ENCODE measurements around the gene SRGAP2B.
"Not testable (repeated sequence)": the region's sequence is repeated elsewhere in the genome, so short reads cannot be mapped to it uniquely, and the experiment has no call there.

SRGAP2B gene

DNA sequence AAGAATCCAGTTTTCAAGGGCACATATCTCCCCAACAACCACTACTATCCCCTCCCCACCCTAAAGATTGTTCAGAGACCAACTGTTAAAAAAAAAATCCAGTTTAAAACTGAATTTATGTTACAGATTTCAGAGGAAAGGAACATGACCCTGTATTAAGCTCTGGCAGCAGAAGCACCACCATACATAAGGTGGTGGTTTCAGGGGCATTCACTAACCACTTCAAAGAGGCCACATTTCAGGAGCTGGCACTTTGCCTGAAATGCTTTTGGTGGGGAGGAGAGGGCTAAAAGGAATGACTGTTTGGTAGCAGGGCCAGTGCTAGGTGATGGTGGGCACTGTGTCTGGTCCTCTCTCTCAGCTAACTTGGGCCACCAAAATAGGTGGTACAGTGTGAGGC lies 176.0 kb downstream of the SRGAP2B start:
- FAIRE-seq: not testable (repeated sequence)

DNA sequence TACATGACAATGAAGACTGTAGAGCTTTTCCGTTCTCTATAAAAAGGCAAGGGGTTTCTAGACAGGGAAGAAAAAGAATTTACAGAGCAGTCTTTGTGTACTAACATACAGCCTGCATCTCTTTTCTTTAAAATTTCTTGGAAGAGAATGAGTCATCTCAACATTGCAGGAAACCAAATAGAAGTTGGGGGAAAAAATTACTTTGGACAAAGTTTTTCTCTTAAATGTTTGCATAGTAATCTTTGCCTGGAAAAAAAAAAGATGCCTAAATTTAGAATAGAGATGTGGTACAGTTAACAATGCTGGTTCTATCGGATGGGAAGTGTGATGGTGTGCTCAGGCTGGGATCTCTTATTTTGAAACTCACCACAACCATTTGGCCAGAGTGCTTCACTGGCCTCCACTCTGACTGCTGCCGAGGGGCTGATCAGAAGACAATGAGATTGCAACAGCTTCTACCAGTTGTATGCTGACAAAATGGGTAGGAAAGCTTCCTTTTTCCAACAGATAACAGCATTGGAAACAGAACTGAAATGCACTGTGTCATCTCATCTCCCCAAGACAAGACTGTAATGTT lies 177.0 kb downstream of the SRGAP2B start:
- not testable (repeated sequence) for FAIRE-seq; DNase-seq (ENCODE audit: insufficient read length, low spot score)

More for the DNA sequence above, 176.0 kb downstream of the SRGAP2B start:
- DNase-seq (ENCODE audit: insufficient read length, low spot score): not testable (repeated sequence)

DNA sequence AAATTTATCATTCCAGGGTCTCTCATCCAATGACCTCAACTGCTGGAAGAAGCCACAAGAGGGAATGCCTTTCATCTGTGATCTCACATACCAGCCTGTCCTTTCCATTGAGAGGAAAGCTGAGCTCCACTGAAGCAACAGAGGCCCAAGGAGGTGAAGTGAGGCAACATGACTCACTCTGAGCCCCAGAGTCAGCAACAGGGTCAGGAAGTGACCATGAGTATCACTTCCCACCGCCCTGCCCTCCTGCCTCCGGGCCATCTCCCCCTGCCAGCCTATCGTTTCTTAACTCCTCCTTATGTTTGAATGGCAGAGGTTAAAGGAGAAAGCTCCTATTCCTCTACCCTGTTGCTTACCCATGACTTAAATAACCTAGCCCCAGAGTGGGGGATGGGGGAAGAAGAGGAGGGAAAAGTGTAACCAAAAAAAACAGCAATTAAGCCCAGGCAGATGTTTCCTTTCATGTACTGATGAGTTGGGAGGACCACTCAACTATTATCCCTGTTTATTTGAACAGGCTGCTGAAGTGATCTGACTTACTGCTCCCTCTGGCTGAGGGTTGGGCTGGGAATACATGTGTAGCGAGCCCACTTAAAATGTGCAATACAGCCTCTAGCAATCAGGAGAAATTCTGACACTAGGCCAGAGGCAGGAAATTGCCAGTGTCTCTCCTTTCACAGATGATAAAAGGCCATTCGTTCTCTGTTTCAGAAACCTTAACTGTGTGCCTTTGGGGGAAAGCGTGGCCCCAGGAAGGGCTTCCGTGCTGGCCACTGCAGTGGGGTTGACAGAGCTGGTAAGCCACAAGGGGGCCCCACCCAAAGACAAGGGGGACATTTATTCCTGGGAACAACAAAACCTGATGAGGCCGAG lies 177.7 kb downstream of the SRGAP2B start:
- not testable (repeated sequence) for DNase-seq (ENCODE audit: insufficient read length, low spot score); FAIRE-seq

DNA sequence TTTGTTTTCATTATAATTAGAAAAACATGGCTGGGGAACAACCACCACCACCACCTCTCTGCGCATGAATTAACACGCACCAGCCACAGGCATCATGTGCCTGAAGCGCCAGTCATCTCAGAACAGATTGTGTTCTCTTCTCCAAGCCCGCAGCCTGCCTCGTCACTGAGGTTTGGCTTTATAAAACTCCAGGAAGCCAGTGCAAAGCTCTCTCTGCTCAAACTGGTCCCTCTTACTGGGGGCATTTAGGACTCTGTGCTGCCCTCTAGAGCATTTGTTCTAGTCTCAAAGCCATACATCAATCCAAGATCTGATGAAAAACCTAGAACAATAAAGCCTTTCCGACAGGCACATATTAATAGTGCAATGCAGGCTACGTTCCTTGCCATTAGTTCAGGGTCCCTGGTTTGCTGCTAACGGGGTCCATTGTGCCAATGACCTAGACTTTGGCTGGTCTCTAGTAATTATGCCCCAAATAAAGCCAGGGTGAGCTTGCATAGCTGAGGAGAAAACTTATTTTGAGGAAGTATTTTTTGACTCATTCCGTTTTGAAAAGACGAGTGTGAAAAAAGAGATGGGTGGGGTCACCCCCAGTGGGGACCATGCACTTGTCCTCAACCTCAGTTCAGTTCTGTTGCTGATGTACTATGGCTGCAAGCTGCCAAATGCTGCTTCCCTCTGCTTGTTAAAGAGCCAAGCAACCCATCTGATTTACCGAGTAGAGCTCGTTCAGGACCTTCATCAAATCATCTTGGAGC lies 181.0 kb downstream of the SRGAP2B start:
- not testable (repeated sequence) for DNase-seq (ENCODE audit: insufficient read length, low spot score); FAIRE-seq

DNA sequence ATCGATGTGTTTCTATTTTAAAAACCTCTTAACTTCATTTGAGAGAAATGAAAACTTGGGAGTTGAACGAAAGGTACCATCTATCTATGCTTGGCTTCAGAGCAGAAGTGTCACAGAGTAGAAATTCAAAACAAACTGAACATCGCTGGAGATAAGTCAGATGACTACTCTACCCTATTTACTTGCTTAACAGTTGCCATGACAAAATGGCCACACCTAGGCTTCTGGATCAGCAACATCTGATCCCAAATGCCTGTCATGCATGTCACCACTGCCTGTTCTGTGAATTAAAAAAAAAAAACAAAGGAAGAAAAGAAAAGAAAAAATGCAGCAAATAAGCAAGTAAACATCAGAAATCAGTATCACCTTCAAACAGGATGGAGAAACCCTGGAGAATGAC lies 181.7 kb downstream of the SRGAP2B start:
- not testable (repeated sequence) for DNase-seq (ENCODE audit: insufficient read length, low spot score); FAIRE-seq

DNA sequence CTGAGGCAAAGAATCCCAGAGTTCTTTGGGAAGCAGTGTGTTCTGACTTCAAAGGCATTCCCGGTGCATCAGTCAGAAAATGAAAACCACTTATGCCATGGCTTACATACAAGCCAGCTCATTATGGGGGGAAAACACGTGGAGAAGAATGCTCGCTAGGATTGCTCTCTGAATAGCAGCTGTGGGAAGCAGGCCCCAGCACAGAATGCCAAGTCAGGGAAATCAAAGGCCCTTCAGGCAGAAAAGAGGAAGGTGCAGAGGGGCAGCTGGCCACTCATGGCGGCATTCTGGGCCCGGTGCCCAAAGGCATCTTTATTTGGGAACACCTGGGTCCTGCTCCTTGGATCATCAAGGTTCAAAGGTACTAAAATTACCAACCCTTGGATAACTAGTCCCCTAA lies 184.4 kb downstream of the SRGAP2B start:
- DNase-seq (ENCODE audit: insufficient read length, low spot score); FAIRE-seq: not testable (repeated sequence)

DNA sequence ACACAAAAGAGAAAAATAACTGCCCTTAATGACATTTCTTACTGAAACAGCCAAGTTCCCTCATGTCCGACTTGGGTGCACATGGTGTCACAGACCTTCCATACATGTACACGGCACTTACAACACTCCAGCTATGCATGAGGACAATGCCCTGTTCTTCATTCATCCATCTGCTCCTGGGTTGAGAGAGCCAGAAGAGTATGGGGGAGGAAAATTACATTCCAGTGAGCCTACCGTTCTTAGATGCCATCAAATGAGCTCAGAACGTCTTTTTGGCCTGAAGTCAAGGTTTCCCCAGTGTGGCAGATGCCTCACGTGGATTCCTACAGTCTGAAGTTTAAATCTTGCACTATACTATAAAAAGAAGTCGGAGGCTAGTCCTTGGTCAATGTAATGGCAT lies 194.3 kb downstream of the SRGAP2B start:
- DNase-seq (ENCODE audit: insufficient read length, low spot score); FAIRE-seq: not testable (repeated sequence)

DNA sequence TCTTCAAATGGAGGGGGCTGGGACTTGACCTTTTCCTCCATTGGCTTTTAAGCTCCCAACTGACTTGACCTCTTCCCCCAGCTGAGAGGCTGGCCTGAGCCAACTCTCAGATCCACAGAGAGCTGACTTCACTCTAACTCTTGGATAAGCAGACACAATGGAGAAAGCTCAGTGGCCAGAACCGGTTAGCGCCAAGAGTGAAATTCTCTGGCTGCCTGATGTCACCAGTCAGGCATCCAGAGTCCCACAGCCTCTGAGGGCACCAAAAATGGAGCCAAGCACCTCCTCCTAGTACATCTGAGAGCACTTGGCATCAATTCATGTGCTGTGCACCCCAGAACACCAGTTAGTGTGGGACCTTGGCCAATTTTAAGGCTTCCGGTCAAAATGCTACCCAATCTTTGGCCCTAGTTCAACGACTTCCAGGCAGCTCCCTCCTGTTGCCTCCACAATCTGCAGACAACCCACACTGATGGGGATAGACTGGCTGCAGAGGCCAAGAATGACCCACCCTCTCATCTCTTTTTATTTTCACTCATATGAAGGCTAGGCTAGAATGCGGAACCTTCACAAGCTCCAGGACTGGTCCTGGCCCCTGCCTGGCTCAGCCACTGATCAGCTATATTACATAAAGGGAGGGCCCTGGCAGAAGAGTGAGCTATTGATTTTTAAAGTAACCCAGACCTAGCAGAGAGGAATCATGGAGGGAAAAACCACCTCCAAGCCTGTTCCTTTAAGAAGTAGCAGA lies 200.5 kb downstream of the SRGAP2B start:
- not testable (repeated sequence) for DNase-seq (ENCODE audit: insufficient read length, low spot score); FAIRE-seq

DNA sequence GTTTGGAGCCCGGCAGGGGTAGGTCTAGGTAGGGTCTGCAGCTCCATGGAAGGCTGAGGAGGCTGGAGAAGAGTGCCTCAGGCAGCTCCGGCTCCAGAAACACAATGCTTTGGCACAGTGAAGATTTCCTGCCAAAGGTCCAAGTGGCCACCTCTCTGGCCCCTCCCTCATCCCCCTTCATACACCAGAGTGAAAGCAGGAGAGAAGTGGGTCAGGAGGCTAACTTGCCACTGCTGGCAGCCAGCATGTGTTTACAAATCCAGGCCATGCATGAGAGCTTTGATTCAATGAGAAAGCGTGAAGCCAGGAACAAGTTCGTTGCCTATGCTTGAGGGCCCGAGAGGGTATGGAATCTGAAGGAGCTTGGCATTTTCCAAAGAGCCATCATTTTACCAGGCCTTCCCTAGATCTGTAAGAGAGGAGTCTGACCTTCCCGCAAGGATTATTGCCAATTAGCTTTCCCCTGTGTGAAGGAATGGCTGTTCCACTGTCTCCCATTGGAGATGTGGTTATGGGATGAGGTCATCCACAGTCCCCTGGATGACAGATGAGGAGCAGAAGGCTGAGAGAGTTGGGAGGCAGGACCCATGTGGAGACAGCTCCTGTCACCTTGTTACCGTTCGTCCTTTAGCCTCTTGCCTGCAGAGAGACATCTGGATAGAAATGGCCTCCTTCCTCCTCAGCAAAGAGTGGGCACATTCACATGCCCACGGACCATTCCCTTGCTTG lies 201.3 kb downstream of the SRGAP2B start:
- not testable (repeated sequence) for DNase-seq (ENCODE audit: insufficient read length, low spot score); FAIRE-seq

DNA sequence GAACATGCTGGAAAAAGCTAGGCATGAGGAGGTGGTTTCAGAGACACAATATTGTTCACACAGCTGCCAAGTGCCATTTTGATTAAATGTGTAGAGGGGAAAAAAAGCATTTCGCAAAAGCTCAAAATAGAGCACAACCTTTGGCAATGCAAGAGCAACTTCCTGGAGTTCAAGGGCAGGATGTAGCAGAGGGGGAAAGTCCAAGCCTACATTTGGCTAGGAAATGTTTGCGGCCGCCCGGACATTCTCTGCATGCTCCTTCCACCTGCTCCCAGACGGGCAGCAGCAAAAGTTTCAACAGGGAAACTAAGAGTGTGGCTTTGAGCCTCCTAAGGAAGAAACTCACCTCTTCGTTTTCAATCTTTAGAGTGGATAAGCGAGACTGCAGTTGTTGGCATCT lies 202.1 kb downstream of the SRGAP2B start:
- not testable (repeated sequence) for DNase-seq (ENCODE audit: insufficient read length, low spot score); FAIRE-seq

DNA sequence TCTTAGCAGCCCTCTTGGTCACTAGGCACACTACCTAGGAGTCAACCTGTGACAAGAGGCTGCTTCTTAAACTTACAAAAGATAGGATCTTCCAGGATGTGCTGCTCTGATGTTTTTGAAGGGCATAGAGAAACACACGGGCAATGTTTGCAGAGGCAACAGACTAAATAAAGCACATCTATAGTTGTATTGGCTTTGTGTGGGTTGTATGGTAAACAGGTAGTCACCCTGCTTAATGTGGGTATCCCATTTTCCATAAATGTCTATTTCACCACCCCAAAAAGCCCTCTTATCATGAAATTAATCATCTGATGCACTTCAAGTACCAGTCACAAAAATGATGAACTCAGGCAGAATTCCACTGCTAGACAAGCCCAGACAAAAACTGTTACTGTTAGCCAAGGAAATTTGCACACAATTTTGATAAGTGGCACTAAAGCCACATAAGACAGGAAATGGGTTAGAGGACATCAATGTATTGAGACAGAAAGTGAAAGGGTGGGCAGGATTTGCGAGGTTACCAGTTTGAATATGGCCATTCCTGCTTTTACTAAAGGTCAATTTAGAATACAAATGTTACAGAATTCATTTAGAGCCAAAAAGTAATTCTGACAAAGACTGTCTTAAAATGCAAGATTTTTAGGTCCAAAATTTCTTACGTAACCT lies 205.5 kb downstream of the SRGAP2B start:
- FAIRE-seq: not testable (repeated sequence)

DNA sequence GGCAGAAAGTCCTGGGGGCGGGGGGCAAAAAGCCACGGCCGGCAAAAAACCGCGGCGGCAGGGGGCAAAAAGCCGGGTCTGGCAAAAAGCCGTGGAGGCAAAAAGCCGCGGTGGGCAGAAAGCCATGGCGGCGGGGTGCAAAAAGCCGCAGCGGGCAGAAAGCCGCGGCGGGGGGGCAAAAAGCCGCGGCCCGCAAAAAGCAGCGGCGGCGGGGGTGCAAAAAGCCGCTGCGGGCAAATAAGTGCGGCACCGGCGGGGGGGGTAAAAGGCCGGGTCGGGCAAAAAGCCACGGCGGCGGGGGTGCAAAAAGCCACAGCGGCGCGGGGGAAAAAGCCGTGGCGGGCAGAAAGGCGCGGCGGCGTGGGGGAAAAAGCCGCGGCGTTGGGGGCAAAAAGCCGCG lies 212.1 kb downstream of the SRGAP2B start:
- not testable (repeated sequence) for FAIRE-seq; DNase-seq (ENCODE audit: insufficient read length, low spot score)

More for the DNA sequence above, 205.5 kb downstream of the SRGAP2B start:
- not testable (repeated sequence) for DNase-seq (ENCODE audit: insufficient read length, low spot score)

DNA sequence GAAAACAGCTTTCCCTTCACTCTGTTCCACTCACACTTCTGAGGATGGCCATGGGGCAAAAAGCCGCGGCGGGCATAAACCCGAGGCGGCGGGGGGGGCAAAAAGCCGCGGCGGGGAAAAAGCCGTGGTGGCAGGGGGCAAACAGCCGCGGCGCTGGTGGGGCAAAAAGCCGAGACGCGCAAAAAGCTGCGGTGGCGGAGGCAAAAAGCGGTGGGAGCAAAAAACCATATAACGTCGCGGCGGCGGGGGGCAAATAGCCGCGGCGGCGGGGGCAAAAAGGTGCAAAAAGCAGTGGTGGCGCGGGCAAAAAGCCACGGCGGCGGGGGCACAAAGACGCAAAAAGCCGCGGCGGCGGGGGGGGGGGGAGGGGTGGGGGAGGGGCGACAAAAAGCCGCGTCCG lies 212.8 kb downstream of the SRGAP2B start:
- not testable (repeated sequence) for DNase-seq (ENCODE audit: insufficient read length, low spot score); FAIRE-seq

DNA sequence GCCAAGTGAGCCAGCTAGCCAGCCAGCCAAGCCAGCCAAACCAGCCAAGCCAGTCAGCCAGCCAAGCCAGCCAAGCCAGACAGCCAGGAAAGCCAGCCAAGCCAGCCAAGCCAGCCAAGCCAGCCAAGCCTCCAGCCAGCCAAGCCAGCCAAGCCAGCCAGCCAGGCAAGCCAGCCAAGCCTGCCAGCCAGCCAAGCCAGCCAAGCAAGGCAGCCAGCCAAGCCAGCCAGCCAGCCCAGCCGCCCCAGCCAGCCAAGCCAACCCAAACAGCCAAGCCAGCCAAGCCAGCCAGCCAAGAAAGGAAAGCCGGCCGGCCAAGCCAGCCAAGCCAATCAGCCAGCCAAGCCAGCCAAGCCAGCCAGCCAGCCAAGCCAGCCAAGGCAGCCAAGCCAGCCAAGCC lies 236.5 kb downstream of the SRGAP2B start:
- DNase-seq (ENCODE audit: insufficient read length, low spot score); FAIRE-seq: not testable (repeated sequence)

All from D721Med (cell line).